Stimulated activated naive CD8-positive, alpha-beta T cell treated with anti-CD3 and anti-CD28 coated beads, Interleukin-15, Interleukin-2, amounts not matched to agents 100 U/mL and 50 U/mL, for 24 hours (primary cell): Measurements from ENCODE around the gene CLEC4M.
"Not testable (repeated sequence)": the region's sequence is repeated elsewhere in the genome, so short reads cannot be mapped to it uniquely, and the experiment has no call there.

Source experiments
- ATAC-seq: fragments of 150-1000 bp; cut with Tn5 transposase; one replicate; pipeline ENCODE4 v1.10.0; 2021
- DNase-seq: peaks from one replicate; pipeline ENCODE4 v3.0.0; 2021

CLEC4M gene

GRCh38 chr19:7742575-7742974, 20.5 kb upstream of the CLEC4M start:
- no peak for ATAC-seq
- DNase-seq = no peak

- DNase-seq (no peak), ATAC-seq (no peak)
Measured at GRCh38 chr19:7742991-7743390, 20.1 kb upstream of the CLEC4M start.

GRCh38 chr19:7743425-7743841, 19.6 kb upstream of the CLEC4M start:
- peak; percentile 43 for DNase-seq
- ATAC-seq = peak; percentile 79

GRCh38 chr19:7744199-7744786, 18.8 kb upstream of the CLEC4M start:
- ATAC-seq (no peak), DNase-seq (no peak)

- no peak for DNase-seq
- ATAC-seq = no peak
Measured at GRCh38 chr19:7744871-7745650, 18.0 kb upstream of the CLEC4M start.

GRCh38 chr19:7746306-7746705, 16.7 kb upstream of the CLEC4M start:
- ATAC-seq, DNase-seq: not testable (repeated sequence)

- no peak for DNase-seq
- no peak for ATAC-seq
Measured at GRCh38 chr19:7746903-7747884, 15.8 kb upstream of the CLEC4M start, which contains the start of gene CD209. CD209 (minus strand) TSS chr19:7747534; CDS start chr19:7747511, 23 bp downstream.

- no peak for ATAC-seq
- no peak for DNase-seq
Measured at GRCh38 chr19:7748171-7748570, 14.9 kb upstream of the CLEC4M start.

GRCh38 chr19:7748756-7749155, 14.3 kb upstream of the CLEC4M start:
- DNase-seq (no peak), ATAC-seq (no peak)

- peak; percentile 56 for DNase-seq
- peak; percentile 94 for ATAC-seq
Measured at GRCh38 chr19:7751157-7751783, 11.8 kb upstream of the CLEC4M start.

GRCh38 chr19:7756258-7756657, 6.8 kb upstream of the CLEC4M start:
- ATAC-seq (no peak), DNase-seq (no peak)

- ATAC-seq (no peak), DNase-seq (no peak)
Measured at GRCh38 chr19:7757358-7757757, 5.7 kb upstream of the CLEC4M start.

- DNase-seq (no peak), ATAC-seq (no peak)
Measured at GRCh38 chr19:7759156-7759555, 3.9 kb upstream of the CLEC4M start.

GRCh38 chr19:7763696-7764095, 653 bp downstream of the CLEC4M start:
- ATAC-seq = no peak
- DNase-seq = no peak

GRCh38 chr19:7764157-7764556, 1.1 kb downstream of the CLEC4M start:
- not testable (repeated sequence) for DNase-seq, ATAC-seq

GRCh38 chr19:7765043-7765442, 2.0 kb downstream of the CLEC4M start:
- not testable (repeated sequence) for DNase-seq, ATAC-seq

- no peak for DNase-seq
- ATAC-seq = no peak
Measured at GRCh38 chr19:7766535-7766934, 3.5 kb downstream of the CLEC4M start.

GRCh38 chr19:7767487-7767886, 4.4 kb downstream of the CLEC4M start:
- ATAC-seq (no peak), DNase-seq (no peak)

GRCh38 chr19:7769171-7769570, 6.1 kb downstream of the CLEC4M start:
- DNase-seq (no peak), ATAC-seq (no peak)

GRCh38 chr19:7771072-7771471, 8.0 kb downstream of the CLEC4M start:
- DNase-seq (no peak), ATAC-seq (no peak)

- ATAC-seq (peak; percentile 97), DNase-seq (peak; percentile 28)
Measured at GRCh38 chr19:7772752-7773291, 9.8 kb downstream of the CLEC4M start.

GRCh38 chr19:7773841-7774240, 10.8 kb downstream of the CLEC4M start:
- ATAC-seq (no peak), DNase-seq (no peak)
